Endometrium (tissue), 2 donors: ENCODE data around the gene CXorf51A.
"Not testable (repeated sequence)": the region's sequence is repeated elsewhere in the genome, so short reads cannot be mapped to it uniquely, and the experiment has no call there.

Source experiments
- FAIRE-seq: peaks from 2 replicates; lab custom pipeline; 2012; peaks lifted over from hg19 to GRCh38; lab: Jason Lieb, UNC
- donor health status: control.
- donor health status: control.

Gene CXorf51A

DNA sequence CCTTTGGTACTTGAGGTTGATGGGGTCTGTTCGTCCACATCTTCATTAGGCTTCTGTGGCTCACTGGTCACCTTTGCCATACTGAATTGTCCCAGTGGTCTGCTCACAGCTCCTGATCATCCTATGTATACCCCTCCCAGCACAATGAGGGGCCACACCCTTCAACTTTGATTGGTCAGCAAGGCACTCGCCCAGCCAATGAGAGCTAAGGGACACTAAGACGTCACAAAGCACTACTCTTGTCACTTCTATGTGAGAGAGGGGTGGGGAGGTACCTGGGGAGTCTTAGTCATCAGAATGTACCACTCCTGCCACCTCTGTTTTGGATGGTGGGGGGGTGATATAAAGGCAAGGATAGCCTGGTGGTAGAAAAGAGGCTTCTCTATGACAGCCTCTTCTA is at the start of gene CXorf51A:
Gene CXorf51A (minus strand): TSS at position 101 of the 400 bp plus-strand sequence. CDS start 21 bp downstream, at position 80.
- not testable (repeated sequence) for FAIRE-seq

DNA sequence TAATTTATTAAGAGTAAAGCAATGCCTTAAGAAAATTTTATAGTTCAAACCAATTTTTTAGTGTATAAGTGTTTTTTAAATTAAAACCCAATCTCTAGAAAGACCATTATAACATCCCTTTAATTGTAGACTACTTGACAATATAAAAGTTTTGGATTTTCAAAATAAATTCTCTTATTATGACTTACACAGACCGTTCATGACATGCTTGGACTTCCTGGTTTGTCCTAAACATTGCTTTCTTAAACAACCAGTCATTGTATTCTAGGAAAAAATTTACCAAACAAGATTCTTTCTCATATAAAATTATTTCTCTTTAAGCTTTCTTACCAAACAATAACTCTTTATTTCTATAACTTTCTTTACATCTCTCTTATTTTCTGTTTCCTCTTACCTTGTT is 49.0 kb upstream of the CXorf51A start:
- FAIRE-seq, result no peak

DNA sequence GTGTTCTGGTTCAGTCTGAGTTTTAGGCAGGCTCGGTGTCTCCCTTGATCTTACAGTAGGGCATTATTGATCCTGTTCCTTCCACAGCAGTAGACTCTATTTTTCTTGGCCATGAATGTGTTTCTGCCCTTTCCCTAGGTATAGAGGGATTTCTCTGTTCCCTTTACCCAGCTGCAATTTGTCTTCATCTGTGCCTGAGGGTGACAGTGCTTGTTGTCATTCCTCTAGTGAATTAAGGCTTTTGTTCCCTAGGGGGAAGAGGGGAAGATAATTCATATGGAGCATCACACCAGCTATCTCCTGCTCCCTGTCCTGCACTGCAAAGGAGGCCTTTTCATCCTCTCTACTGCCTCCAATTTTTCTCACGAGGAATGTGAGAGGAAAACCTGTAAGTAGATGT is 39.7 kb upstream of the CXorf51A start:
- no peak for FAIRE-seq

DNA sequence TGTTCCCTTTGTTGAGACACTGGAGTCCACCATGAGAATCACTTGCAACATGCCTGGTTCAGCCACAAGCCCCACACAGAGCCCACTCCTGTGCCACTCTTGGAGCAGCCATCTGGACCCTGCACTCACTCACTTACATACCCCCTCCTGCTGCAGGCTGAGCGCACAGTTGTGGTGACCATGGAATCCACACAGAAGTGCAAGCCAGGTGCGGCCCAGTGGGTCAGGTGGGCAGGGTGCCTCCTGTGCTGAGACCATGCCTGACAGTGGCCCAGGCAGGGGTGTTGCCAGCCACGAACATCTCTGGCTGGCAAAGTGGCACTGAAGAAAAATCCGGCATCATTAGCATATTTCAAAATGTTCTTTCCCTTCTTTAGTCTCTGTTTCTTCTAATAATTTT is 17.4 kb upstream of the CXorf51A start:
- no peak for FAIRE-seq

DNA sequence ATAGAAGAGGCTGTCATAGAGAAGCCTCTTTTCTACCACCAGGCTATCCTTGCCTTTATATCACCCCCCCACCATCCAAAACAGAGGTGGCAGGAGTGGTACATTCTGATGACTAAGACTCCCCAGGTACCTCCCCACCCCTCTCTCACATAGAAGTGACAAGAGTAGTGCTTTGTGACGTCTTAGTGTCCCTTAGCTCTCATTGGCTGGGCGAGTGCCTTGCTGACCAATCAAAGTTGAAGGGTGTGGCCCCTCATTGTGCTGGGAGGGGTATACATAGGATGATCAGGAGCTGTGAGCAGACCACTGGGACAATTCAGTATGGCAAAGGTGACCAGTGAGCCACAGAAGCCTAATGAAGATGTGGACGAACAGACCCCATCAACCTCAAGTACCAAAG is 5.1 kb downstream of the CXorf51A start, which contains the start of gene CXorf51B:
Gene CXorf51B (plus strand): TSS at position 301 of the 400 bp plus-strand sequence. CDS start 21 bp downstream, at position 322.
- FAIRE-seq, result not testable (repeated sequence)
